Progenitor cell of endocrine pancreas (in vitro differentiated cells): Measurements from ENCODE around the gene GRIA3. TPM values are rescaled to one million over a fixed set of nuclear protein-coding genes. Genes with fewer than 3 reads are reported as not detected.

Experiments
- DNase-seq: peaks from one replicate; pipeline ENCODE4 v3.0.0; 2021; ENCODE audit warnings: low spot score; ENCODE audit not compliant: unreplicated experiment
- H3K27ac Mint-ChIP-seq: 2 replicates; pipeline ENCODE4 v1.8.0; 2021; ENCODE audit warnings: mild to moderate bottlenecking, moderate library complexity, mixed read lengths
- H3K27me3 Mint-ChIP-seq: 2 replicates; pipeline ENCODE4 v1.8.0; 2021; ENCODE audit warnings: mixed read lengths
- H3K36me3 Mint-ChIP-seq: 2 replicates; pipeline ENCODE4 v1.8.0; 2022; ENCODE audit warnings: mixed read lengths; ENCODE audit not compliant: insufficient read depth
- H3K4me1 Mint-ChIP-seq: 2 replicates; pipeline ENCODE4 v1.8.0; 2021; ENCODE audit warnings: low read depth, mixed read lengths
- H3K4me3 Mint-ChIP-seq: 2 replicates; pipeline ENCODE4 v1.8.0; 2021; ENCODE audit warnings: low read depth, mild to moderate bottlenecking, moderate library complexity, mixed read lengths
- H3K9me3 Mint-ChIP-seq: 2 replicates; pipeline ENCODE4 v1.8.0; 2021; ENCODE audit warnings: low read depth, mixed read lengths
- CTCF ChIP-seq: fragments of 200-600 bp; sonication (generic); IDR thresholded peaks from one replicate; pipeline ENCODE4 v1.5.0; 2021; ENCODE audit warnings: antibody characterized with exemption, mild to moderate bottlenecking; ENCODE audit not compliant: unreplicated experiment
- total RNA-seq: library from RNA; stranded (reverse); gene quantifications from 2 replicates; pipeline ENCODE4 v1.2.1, GENCODE V29; 2021

Gene GRIA3
- total RNA-seq, 1 donor from 2014 or later, result 2.5 TPM

GRCh38 chrX:123271902-123272301, 87.8 kb downstream of the GRIA3 start:
- H3K27me3 Mint-ChIP-seq, result no peaks in the 10 kb centered on the region
- no peak overlapping the region for H3K27ac Mint-ChIP-seq
- peaks cover 7% of the 10 kb centered on the region for H3K9me3 Mint-ChIP-seq
- no peak for TF ChIP-seq CTCF
- DNase-seq, result no peak
- H3K4me3 Mint-ChIP-seq, result no peak overlapping the region
- H3K4me1 Mint-ChIP-seq, result no peaks in the 10 kb centered on the region
- H3K36me3 Mint-ChIP-seq, result no peaks in the 10 kb centered on the region

GRCh38 chrX:123272630-123273029, 88.6 kb downstream of the GRIA3 start:
- no peak overlapping the region for H3K27ac Mint-ChIP-seq
- H3K4me3 Mint-ChIP-seq, result no peak overlapping the region
- no peak for TF ChIP-seq CTCF
- H3K36me3 Mint-ChIP-seq, result no peaks in the 10 kb centered on the region
- no peaks in the 10 kb centered on the region for H3K4me1 Mint-ChIP-seq
- no peak for DNase-seq
- peaks cover 5% of the 10 kb centered on the region for H3K9me3 Mint-ChIP-seq
- H3K27me3 Mint-ChIP-seq, result no peaks in the 10 kb centered on the region

- Mint-ChIP-seq H3K27me3 (no peaks in the 10 kb centered on the region), H3K4me1 (no peaks in the 10 kb centered on the region), H3K9me3 (peaks cover 12% of the 10 kb centered on the region), H3K36me3 (no peaks in the 10 kb centered on the region), H3K4me3 (no peak overlapping the region), H3K27ac (no peak overlapping the region)
- DNase-seq, result no peak
- TF ChIP-seq CTCF, result no peak
These were observed 90.7 kb downstream of the GRIA3 start for GRCh38 chrX:123274796-123275195.

- no peak for DNase-seq
- Mint-ChIP-seq H3K4me1 (no peaks in the 10 kb centered on the region), H3K27ac (no peak overlapping the region), H3K36me3 (no peaks in the 10 kb centered on the region), H3K4me3 (no peak overlapping the region), H3K27me3 (no peaks in the 10 kb centered on the region), H3K9me3 (peaks cover 18% of the 10 kb centered on the region)
- TF ChIP-seq CTCF, result no peak
These were observed 93.3 kb downstream of the GRIA3 start for GRCh38 chrX:123277347-123277746.

- no peaks in the 10 kb centered on the region for H3K27me3 Mint-ChIP-seq
- no peak for TF ChIP-seq CTCF
- no peak overlapping the region for H3K4me3 Mint-ChIP-seq
- no peak for DNase-seq
- H3K36me3 Mint-ChIP-seq, result no peaks in the 10 kb centered on the region
- no peak overlapping the region for H3K27ac Mint-ChIP-seq
- peaks cover 18% of the 10 kb centered on the region for H3K9me3 Mint-ChIP-seq
- H3K4me1 Mint-ChIP-seq, result no peaks in the 10 kb centered on the region
These were observed 93.7 kb downstream of the GRIA3 start for GRCh38 chrX:123277821-123278220.
